GM21529 (cell line): ENCODE data around the gene CNGA1.

Experiments used
- ATAC-seq: cut with Tn5 transposase; IDR thresholded peaks from one replicate; pipeline ENCODE4 v1.9.1; 2021; ENCODE audit not compliant: unreplicated experiment

CNGA1 gene

GRCh38 chr4:48016141-48017107, at the start of gene CNGA1, which contains the start of gene NIPAL1:
Gene CNGA1 (minus strand): TSS chr4:48016681. CDS start chr4:47952689, 63,992 bp downstream.
Gene NIPAL1 (plus strand): TSS chr4:48016772. CDS start chr4:48016840, 68 bp downstream.
- peak; percentile 93 for ATAC-seq

- ATAC-seq, result peak; percentile 66
Observed at GRCh38 chr4:48065587-48066052, 49.1 kb upstream of the CNGA1 start.

- peak; percentile 51 for ATAC-seq
Observed at GRCh38 chr4:48064349-48064748, 47.9 kb upstream of the CNGA1 start.

- ATAC-seq, result no peak
Observed at GRCh38 chr4:48058617-48059530, 42.4 kb upstream of the CNGA1 start.

- no peak for ATAC-seq
Observed at GRCh38 chr4:48051078-48051477, 34.6 kb upstream of the CNGA1 start.

GRCh38 chr4:48049483-48049882, 33.0 kb upstream of the CNGA1 start:
- no peak for ATAC-seq

GRCh38 chr4:48047896-48048295, 31.4 kb upstream of the CNGA1 start:
- ATAC-seq, result peak; percentile 13

GRCh38 chr4:48047421-48047844, 31.0 kb upstream of the CNGA1 start:
- ATAC-seq, result peak; percentile 96

GRCh38 chr4:48046059-48046458, 29.6 kb upstream of the CNGA1 start:
- ATAC-seq, result no peak

GRCh38 chr4:48044298-48044697, 27.8 kb upstream of the CNGA1 start:
- ATAC-seq, result no peak

GRCh38 chr4:48043504-48043903, 27.0 kb upstream of the CNGA1 start:
- no peak for ATAC-seq

GRCh38 chr4:48042979-48043461, 26.5 kb upstream of the CNGA1 start:
- ATAC-seq, result no peak

- no peak for ATAC-seq
Observed at GRCh38 chr4:48041535-48042137, 25.2 kb upstream of the CNGA1 start.

- ATAC-seq, result no peak
Observed at GRCh38 chr4:48039561-48039960, 23.1 kb upstream of the CNGA1 start.

GRCh38 chr4:48038666-48039065, 22.2 kb upstream of the CNGA1 start:
- no peak for ATAC-seq

- ATAC-seq, result no peak
Observed at GRCh38 chr4:48037117-48037462, 20.6 kb upstream of the CNGA1 start.

GRCh38 chr4:48035952-48036351, 19.5 kb upstream of the CNGA1 start:
- ATAC-seq, result no peak

GRCh38 chr4:48033825-48034413, 17.4 kb upstream of the CNGA1 start:
- ATAC-seq, result peak; percentile 34

- ATAC-seq, result no peak
Observed at GRCh38 chr4:48033412-48033811, 16.9 kb upstream of the CNGA1 start.

- ATAC-seq, result no peak
Observed at GRCh38 chr4:48032721-48033120, 16.2 kb upstream of the CNGA1 start.
